SW480 (cell line): Measurements from ENCODE around the gene UNC5A.

Source experiments
- DNase-seq: peaks from one replicate; pipeline ENCODE4 v3.0.0-alpha.2; 2016; ENCODE audit warnings: low spot score

Gene UNC5A

GRCh38 chr5:176846335-176847140 is 36.2 kb downstream of the UNC5A start:
- DNase-seq: no peak

- no peak for DNase-seq
These were observed 36.8 kb downstream of the UNC5A start for GRCh38 chr5:176847148-176847547.

DNA sequence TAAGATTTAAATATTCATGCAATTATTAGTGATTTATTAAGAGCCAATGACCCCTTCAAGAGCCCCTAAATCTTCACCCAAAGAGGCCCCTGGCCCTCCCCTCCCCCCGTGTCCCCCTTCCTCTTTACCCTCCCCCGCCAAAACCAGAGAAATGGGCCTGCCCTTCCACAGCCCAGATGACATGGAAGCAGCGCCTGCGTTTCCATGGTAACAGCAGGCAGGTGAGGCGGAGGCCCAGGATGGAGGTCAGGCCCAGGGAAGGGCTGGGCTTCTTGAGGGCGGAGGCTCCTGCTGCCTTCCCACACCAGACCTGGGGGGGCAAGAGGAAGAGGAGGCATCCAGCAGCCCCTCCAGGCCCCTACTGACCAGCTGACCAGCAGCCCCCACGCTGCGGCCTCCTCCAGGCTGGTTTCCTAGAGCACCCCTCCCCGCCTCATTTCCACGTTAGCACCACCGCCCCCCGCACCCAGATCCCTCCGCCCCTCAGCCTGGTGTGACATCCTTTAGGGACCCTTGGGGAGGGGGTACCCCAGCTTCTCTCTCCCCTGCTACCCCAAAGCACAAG is 37.4 kb downstream of the UNC5A start:
- no peak for DNase-seq

- no peak for DNase-seq
These were observed 38.3 kb downstream of the UNC5A start for GRCh38 chr5:176848651-176849050.

DNA sequence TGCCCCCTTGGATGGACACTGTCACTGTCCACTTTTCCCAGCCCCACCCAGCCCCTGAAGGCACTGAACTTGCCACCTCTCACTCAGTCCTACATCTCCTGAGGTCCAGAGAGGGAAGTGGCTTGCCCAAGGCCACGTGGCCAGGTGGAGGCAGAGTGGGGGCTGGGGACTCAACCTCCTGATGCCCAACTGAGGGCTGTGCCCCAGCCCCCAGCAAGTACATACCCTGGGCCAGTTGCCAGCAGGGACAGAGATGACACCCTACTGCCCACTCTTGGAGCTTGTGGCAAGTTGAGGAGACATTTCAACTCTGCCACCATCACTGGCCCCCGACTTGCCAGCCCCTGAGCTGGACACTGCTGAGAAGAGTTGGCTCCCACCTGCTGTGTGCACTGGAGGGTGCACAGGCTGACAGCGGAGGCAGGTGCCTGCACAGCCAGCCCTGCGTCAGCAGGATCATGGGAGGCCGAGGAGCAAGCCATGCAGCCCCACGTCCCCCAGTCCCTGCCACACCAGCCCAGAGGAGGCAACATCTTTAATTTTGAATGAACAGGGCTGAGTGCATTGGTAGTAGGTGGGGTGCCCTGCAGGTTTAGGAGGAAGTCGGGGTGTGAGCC is 39.4 kb downstream of the UNC5A start:
- no peak for DNase-seq

DNA sequence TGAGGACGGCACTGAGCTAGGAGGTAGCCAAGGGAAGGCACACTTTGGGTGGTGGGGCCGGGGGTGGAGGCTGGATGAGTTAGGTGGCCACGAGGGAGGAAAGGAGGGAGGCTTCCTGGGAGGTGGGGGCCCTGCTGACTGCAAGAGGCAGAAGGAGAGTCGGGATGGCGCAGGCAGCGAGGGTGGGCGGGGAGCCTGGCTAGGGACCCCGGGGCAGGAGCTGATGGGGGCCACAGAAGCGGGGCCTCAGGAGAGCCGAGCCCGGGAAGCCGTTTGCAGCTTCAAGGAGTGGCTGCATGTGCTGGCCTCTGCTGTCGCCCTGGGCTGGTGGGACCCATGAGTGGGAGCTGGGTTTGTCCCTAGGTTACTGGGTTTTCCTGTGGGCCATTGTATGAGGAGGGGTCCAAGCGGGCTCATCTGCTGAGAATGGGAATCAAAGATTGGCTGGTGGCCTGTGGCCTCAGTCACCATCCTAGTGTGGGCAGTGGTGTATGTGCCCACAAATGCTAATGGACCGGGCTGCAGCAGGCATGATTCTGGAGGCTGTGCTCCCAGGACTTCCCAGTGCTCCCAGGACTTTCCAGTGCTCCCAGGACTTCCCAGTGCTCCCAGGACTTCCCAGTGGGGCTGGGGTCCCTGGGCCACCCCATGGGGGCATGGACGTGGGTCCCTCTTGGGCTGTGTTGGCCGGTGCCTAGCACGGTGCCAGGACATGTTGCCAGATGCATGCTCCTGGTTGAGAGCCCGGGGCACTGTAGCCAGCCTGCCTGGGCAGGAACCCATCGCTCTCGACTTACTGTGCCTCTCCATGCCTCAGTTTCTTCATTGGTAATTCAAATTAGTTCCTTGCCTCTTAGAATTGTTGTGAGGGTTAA is 40.2 kb downstream of the UNC5A start:
- DNase-seq: no peak

DNA sequence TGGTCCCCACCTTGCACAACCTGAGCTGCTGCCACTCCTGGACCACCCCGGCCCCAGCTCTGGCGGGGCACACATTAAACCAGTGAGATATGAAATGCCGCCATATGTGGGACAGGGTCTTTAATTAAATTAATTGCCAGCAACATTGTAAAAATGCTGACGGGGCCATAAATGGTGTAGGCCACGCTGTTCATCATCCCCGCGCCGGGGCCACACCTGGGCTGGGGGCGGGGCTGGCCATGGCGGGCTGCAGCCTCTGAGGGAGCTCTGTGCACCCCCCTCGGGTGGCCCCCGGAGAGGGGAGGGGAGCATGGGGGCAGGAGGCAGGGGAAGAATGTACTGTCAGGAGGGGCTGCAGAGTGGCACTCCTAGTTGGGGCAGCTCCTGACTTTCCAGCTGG is 41.0 kb downstream of the UNC5A start:
- DNase-seq: no peak

- DNase-seq: no peak
These were observed 41.7 kb downstream of the UNC5A start for GRCh38 chr5:176851871-176852658.

- no peak for DNase-seq
These were observed 42.9 kb downstream of the UNC5A start for GRCh38 chr5:176853151-176853778.

DNA sequence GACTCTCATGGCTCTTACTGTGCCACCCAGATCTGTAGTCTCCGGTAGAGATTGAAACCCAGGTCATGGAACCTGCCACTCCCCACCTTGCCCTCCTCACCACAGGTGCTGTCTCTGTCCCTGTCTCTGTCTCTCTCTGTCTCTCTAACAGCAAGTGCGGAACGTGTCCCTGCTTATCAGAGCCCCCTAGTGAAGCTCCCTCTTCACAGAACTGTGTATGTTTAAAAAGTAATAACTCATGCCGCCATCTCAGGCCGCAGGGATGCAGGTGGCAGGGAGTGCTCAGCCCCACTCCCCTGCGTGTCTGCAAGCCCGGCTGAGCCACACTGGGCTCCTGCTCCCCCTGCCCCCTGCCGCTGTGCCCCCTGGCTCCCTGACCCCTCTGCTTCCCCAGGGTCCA is 43.8 kb downstream of the UNC5A start:
- no peak for DNase-seq

- no peak for DNase-seq
These were observed 45.2 kb downstream of the UNC5A start for GRCh38 chr5:176855598-176855997.

DNA sequence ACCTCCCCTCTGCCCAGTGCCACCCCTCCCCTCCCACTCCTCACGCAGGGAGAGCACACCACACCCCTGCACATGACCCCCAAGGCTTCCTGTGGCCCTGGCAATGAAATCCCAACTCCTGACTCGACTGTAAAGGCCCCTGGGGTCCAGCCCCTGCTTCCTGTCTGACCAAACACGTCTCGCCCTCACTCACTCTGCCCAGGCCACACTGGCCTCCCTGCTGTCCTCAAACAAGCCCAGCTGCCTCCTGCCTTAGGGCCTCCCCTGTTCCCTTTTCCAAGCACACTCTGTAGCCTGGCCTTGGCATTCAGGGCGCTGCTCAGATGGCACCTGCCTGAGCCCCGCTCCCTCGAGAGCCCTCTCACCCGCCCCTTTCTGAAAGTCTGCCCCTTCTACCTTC is 46.4 kb downstream of the UNC5A start:
- no peak for DNase-seq

DNA sequence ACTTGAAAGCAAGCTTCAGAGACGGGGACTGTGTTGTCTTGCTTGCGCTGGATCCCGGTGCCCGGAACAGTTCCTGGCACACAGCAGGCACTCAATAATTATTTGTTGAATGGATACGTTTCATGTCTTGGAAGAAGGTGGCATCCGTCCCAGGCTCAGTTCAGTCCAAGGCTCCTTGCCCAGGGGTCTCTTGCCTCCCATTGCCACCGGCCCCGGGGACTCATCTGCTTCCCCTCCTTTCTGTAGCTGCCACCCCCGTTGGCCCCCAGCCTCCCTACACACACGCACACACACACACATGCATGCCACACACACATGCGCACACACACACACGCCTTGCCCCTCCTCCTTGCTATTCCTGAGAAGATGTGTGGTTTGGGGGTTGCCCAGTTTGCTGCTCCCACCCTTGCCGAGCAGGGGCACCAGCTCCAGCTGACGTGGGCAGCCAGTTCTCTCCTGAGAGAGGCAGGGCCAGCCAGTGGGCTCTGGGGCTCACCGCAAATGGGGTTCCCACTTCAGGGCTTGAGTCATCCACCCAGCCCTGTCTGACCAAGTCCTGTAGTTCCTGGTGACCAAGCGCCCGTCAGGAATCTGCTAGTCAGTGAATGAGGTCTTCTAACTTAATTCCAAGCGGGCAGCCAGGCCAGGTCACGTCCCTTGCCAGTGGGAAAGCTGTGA is 47.0 kb downstream of the UNC5A start:
- no peak for DNase-seq

GRCh38 chr5:176857894-176858273 is 47.5 kb downstream of the UNC5A start:
- DNase-seq: no peak

DNA sequence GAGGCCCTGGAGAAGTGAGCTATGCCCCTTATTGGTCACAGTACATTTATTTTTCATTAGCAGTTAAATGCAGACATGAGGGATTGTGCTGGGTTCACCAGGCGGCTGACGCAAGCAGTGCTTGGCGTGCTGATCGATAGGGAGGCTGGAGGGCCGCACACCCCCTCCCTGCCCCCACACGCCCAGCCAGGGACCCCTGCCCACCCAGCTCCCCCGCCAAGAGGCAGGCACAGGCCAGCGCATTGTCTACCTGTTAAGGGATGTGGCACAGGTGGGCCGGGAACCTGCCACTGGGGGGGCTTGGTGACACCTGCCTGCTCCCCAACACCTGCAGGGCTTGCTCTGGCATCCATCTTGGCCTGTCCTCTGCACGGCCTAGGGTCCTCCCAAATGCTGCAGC is 49.6 kb downstream of the UNC5A start:
- no peak for DNase-seq

- DNase-seq: no peak
These were observed 50.0 kb downstream of the UNC5A start for GRCh38 chr5:176860381-176860780.

DNA sequence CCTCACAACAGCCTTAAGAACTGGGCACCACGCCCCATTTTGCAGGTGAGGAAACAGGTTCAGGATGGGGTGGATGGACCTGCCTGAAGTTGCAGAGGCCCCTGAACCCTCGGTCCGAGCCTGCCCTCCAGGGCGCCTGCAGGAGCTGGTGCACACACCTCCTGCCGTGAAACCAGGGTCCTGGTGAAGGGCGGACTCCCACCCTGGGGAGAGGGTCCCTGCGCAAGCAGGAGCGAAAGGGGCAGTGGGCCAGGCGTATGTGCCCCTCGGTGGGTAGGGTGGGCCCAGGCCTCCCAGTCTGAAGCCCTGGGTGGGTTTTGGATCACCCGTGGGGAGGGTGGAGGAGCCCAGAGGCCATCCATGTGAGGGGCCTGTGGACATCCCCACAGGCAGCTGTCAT is 50.9 kb downstream of the UNC5A start:
- DNase-seq: no peak

- no peak for DNase-seq
These were observed 52.1 kb downstream of the UNC5A start for GRCh38 chr5:176862330-176862995.

DNA sequence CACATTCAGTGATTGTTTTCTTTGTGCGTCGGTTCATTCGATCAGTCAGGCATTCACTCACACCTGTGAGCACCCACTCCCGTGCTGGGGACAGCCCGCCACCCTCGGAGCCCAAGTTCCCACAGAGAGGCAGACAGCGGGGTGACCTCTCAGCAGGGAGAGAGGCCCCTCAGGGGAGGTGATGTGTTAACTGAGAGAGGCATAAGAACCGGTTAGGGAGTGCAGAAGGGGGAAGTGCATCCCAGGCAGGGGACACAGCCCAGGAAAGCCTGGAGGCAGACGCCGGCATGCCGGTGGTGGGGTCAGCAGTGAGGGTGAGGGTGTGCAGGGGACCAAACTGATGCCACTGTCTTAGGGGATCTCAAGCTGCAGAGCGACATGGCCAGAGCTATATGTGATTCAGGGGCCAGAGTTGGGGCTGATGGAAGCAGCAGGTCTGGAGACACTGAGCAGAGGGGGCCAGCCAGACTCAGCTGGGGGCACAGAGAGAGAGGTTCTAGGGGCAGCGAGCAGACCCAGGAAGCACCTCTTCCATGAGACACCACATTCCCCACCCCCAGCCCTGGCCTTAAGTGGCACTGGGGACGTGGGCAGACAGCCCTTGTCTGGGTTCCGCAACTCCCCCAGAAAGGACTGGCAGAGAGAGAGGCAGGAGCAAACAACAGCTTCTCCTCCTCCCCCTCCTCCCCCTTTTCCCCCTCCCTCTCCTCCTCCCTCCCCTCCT is 52.8 kb downstream of the UNC5A start:
- no peak for DNase-seq

DNA sequence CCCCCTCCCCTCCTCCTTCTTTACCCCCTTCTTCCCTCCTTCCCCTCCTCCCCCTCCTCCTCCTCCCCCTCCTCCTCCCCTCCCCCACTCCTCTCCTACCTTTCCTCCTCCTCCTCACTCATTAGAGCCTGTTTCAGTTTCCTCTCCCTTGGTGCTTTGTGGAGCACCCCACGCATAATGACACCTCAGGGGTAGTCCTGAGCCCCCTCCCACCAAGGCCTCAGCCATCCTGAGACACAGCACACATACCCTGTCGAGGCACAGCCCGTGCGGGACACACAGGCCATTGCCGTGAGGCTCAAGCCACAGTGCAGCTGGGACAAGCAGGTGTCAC is 53.4 kb downstream of the UNC5A start:
- DNase-seq: no peak
